Kidney (tissue), 14 donors: ENCODE data around the gene POU5F2. TPM values are rescaled to one million over a fixed set of nuclear protein-coding genes. Genes with fewer than 3 reads are reported as not detected.

Experiments
- DNase-seq, 5 donors: peaks; one replicate each; pipeline ENCODE4 v3.0.0-alpha.2; 2013 to 2020
- FAIRE-seq: peaks from 2 replicates; lab custom pipeline; 2012; peaks lifted over from hg19 to GRCh38; lab: Jason Lieb, UNC
- H3K27ac ChIP-seq, 2 donors: one replicate each; pipeline ENCODE4 v1.7.0; 2013; ENCODE audit warnings: low read depth in 2 of 2, low read length in 2 of 2, inconsistent platforms in 1 of 2
- H3K27me3 ChIP-seq: one replicate; pipeline ENCODE4 v1.7.1; 2013; ENCODE audit warnings: low read length, inconsistent platforms; ENCODE audit not compliant: control insufficient read depth, insufficient read depth
- H3K36me3 ChIP-seq, 3 donors: one replicate each; pipeline versions ENCODE4 v1.7.0 to v1.7.1; 2013; ENCODE audit warnings: low read length in 3 of 3, control low read depth in 1 of 3, inconsistent platforms in 1 of 3; ENCODE audit not compliant: insufficient read depth in 3 of 3, control insufficient read depth in 2 of 3
- H3K4me1 ChIP-seq, 3 donors: one replicate each; pipeline versions ENCODE4 v1.7.0 to v1.7.1; 2013; ENCODE audit warnings: low read length in 3 of 3, inconsistent platforms in 1 of 3, low read depth in 1 of 3; ENCODE audit not compliant: control insufficient read depth in 2 of 3, insufficient read depth in 2 of 3
- H3K4me3 ChIP-seq, 3 donors: one replicate each; pipeline versions ENCODE4 v1.7.0 to v1.8.1; 2013; ENCODE audit warnings: low read length in 3 of 3, control low read depth in 1 of 3, inconsistent platforms in 1 of 3
- H3K9ac ChIP-seq, 3 donors: one replicate each; pipeline versions ENCODE4 v1.7.0 to v1.7.1; 2013; ENCODE audit warnings: low read length in 3 of 3, control low read depth in 1 of 3, inconsistent platforms in 1 of 3
- H3K9me3 ChIP-seq, 3 donors: one replicate each; pipeline versions ENCODE4 v1.7.0 to v1.7.1; 2013; ENCODE audit warnings: low read length in 3 of 3, control low read depth in 1 of 3, inconsistent platforms in 1 of 3; ENCODE audit not compliant: control insufficient read depth in 2 of 3, insufficient read depth in 1 of 3
- intact Hi-C: fragments of 100-400 bp; cut with DNase I; formaldehyde crosslinking; loops from one replicate; pipeline ENCODE4 v1.11.1; 2022
- polyA plus RNA-seq: library from polyadenylated mRNA; stranded (reverse); fragments of 350-450 nt; fragmentation: Illumina TruSeq; extraction: RNeasy Lipid Tissue Mini Kit (QIAGEN cat#74804); gene quantifications from one replicate; pipeline ENCODE4 v1.2.3, GENCODE V29; 2014; ENCODE audit warnings: low read depth, low replicate concordance; ENCODE audit not compliant: insufficient read depth
- total RNA-seq: library from RNA; stranded (reverse); fragmentation: NEBNext Ultra II Directional; extraction: Animal tissue kit (Norgen Biotek cat#: 25700); gene quantifications from one replicate; pipeline ENCODE4 v1.2.1, GENCODE V29; 2021
- TF ChIP-seq, protein P1 (sequence below): IDR thresholded peaks from 3 replicates; pipeline ENCODE4 v1.5.1; 2012; ENCODE audit warnings: mild to moderate bottlenecking, moderate library complexity, borderline replicate concordance; ENCODE audit not compliant: insufficient read depth; ENCODE audit errors: extremely low read depth
- donor health status: control.
- donor health status: control.
- donor health status: control.
- donor health status: control.
- donor health status: control.
- donor health status: DM: yes; HTN: yes; CAD: no.
- donor health status: Normal renal cell carcinoma (clear cell type).

Gene POU5F2
- total and polyA plus RNA-seq, 2 donors from 2014 or later = 1.8 TPM; not detected in 1

DNA sequence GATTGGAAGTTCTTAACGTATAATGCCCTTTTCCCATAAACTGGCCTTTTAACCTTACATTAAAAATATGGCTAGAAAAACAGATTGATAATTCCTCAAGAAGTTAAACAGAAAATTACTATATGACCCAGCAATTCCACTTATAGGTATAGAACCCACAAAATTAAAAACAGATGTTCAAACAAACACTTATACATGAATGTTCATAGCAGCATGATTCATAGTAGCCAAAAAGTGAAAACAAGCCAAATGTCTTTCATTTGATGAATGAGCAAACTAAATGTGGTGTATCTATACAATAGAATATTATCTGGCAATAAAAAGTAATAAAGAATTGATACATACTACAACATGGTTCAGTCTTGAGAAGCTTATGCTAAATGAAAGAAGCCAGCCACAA is 35.5 kb downstream of the POU5F2 start:
- FAIRE-seq = no peak

DNA sequence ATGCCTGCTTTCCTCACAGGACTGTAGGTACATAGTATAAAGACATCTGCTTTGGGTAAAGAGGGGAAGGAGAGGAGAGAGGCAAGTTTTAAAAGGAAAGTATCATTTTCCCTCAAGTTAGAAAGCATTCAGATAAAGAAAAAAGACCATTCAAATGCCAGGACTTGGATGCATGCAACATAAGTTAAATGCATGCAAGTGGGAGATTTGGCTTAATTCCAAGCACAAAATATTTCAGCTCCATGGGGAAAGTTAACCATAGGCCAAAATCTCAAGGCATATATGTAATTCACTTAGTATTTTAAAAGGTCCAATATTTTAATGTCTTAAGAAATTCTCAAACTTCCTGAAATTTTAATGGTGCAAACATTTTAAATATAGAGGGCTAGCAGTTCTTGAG is 36.4 kb downstream of the POU5F2 start:
- intact Hi-C loops = no loop called here
- Histone ChIP-seq H3K36me3 (no peaks in the 10 kb centered on the region), H3K27me3 (no peaks in the 10 kb centered on the region), H3K9me3 (no peaks in the 10 kb centered on the region), H3K4me1 (no peaks in the 10 kb centered on the region), H3K9ac (no peak overlapping the region), H3K27ac (no peak overlapping the region), H3K4me3 (no peak overlapping the region)
- FAIRE-seq (no peak), DNase-seq (no peak)
- TF ChIP-seq, protein P1, sequence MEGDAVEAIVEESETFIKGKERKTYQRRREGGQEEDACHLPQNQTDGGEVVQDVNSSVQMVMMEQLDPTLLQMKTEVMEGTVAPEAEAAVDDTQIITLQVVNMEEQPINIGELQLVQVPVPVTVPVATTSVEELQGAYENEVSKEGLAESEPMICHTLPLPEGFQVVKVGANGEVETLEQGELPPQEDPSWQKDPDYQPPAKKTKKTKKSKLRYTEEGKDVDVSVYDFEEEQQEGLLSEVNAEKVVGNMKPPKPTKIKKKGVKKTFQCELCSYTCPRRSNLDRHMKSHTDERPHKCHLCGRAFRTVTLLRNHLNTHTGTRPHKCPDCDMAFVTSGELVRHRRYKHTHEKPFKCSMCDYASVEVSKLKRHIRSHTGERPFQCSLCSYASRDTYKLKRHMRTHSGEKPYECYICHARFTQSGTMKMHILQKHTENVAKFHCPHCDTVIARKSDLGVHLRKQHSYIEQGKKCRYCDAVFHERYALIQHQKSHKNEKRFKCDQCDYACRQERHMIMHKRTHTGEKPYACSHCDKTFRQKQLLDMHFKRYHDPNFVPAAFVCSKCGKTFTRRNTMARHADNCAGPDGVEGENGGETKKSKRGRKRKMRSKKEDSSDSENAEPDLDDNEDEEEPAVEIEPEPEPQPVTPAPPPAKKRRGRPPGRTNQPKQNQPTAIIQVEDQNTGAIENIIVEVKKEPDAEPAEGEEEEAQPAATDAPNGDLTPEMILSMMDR = no peak

More for the DNA sequence above, 35.5 kb downstream of the POU5F2 start:
- no peaks in the 10 kb centered on the region for H3K4me1 ChIP-seq
- H3K27ac ChIP-seq = no peak overlapping the region
- TF ChIP-seq, protein P1 = no peak
- DNase-seq = no peak
- H3K4me3 ChIP-seq = no peak overlapping the region
- H3K36me3 ChIP-seq = no peaks in the 10 kb centered on the region
- intact Hi-C loops = no loop called here
- H3K27me3 ChIP-seq = no peaks in the 10 kb centered on the region
- H3K9ac ChIP-seq = no peak overlapping the region
- no peaks in the 10 kb centered on the region for H3K9me3 ChIP-seq

DNA sequence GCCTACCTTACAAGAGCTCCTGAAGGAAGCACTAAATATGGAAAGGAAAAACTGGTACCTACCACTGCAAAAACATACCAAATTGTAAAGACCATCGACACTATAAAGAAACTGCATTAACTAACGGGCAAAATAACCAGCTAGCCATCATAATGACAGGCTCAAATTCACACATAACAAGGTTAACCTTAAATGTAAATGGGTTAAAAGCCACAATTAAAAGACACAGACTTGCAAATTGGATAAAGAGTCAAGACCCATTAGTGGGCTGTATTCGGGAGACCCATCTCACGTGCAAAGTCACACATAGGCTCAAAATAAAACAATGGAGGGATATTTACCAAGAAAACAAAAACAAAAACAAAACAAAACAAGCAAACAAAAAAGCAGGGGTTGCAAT is 49.4 kb downstream of the POU5F2 start:
- TF ChIP-seq, protein P1 = no peak
- no peak overlapping the region for H3K4me3 ChIP-seq
- no peaks in the 10 kb centered on the region for H3K9me3 ChIP-seq
- DNase-seq (no peak), FAIRE-seq (no peak)
- H3K4me1 ChIP-seq = no peaks in the 10 kb centered on the region
- intact Hi-C loops = no loop called here
- H3K36me3 ChIP-seq = no peaks in the 10 kb centered on the region
- H3K27ac ChIP-seq = no peak overlapping the region
- no peak overlapping the region for H3K9ac ChIP-seq
- no peaks in the 10 kb centered on the region for H3K27me3 ChIP-seq

Other genes starting within 250 kb of the POU5F2 start
- 13.0 TPM for gene NR2F1-AS1, start 160.4 kb downstream of the POU5F2 start, total RNA-seq
- 16.0 TPM for gene NR2F1-AS1, start 160.4 kb downstream of the POU5F2 start, polyA plus RNA-seq
- gene NR2F1, start 158.4 kb downstream of the POU5F2 start, total RNA-seq = 49.5 TPM
- 22.8 TPM for gene NR2F1, start 158.4 kb downstream of the POU5F2 start, polyA plus RNA-seq